Panc1 (cell line): ENCODE results near the gene OSBP2. TPM values are rescaled to one million over a fixed set of nuclear protein-coding genes. Genes with fewer than 3 reads are reported as not detected.

Experiments used
- ATAC-seq: fragments of 200-7000 bp; cut with Tn5 transposase; 2 replicates; pipeline ENCODE4 v1.9.1; 2020; ENCODE audit warnings: mild to moderate bottlenecking, moderate library complexity
- BruUV-seq: library from RNA; stranded (reverse); fragments of 400-500 nt; replicated peaks from 2 replicates; lab custom pipeline; 2021; lab: Mats Ljungman, UMichigan
- CTCF ChIA-PET: fragments of 300-600 bp; sonication (Branson Sonifier 250); formaldehyde crosslinking; loops from one replicate; lab custom pipeline; 2022; ENCODE audit warnings: antibody characterized with exemption; lab: Charles Lee
- POLR2A ChIA-PET: fragments of 300-600 bp; sonication (Branson Sonifier 250); formaldehyde crosslinking; loops from one replicate; lab custom pipeline; 2022; ENCODE audit warnings: antibody characterized with exemption; lab: Charles Lee
- DNase-seq: peaks from one replicate; pipeline ENCODE4 v3.0.0-alpha.2; 2010; ENCODE audit warnings: low read depth, low spot score
- H3K27ac ChIP-seq: 2 replicates; pipeline ENCODE4 v1.5.1; 2011; ENCODE audit warnings: mild to moderate bottlenecking, low read length, inconsistent platforms
- H3K27me3 ChIP-seq: fragments of 200-500 bp; sonication (Bioruptor generic); 2 replicates; pipeline ENCODE4 v1.6.0; 2014; ENCODE audit warnings: low read length, inconsistent platforms; ENCODE audit not compliant: control insufficient read depth, insufficient read depth
- H3K36me3 ChIP-seq: fragments of 200-500 bp; sonication (Bioruptor generic); 2 replicates; pipeline ENCODE4 v1.5.1; 2014; ENCODE audit warnings: inconsistent platforms, mild to moderate bottlenecking, low read length, moderate library complexity; ENCODE audit not compliant: control insufficient read depth, insufficient read depth
- H3K4me1 ChIP-seq: 2 replicates; pipeline ENCODE4 v1.5.1; 2011; ENCODE audit warnings: inconsistent platforms, mild to moderate bottlenecking, low read length, moderate library complexity; ENCODE audit not compliant: control insufficient read depth, insufficient read depth
- H3K4me3 ChIP-seq, 2 experiments: 2 replicates each; pipeline ENCODE4 v1.5.1; 2011 to 2012; ENCODE audit warnings: low read depth in 2 of 2, low read length in 2 of 2, mild to moderate bottlenecking in 2 of 2, inconsistent platforms in 1 of 2, moderate library complexity in 1 of 2
- H3K9me3 ChIP-seq: fragments of 200-500 bp; sonication (Bioruptor generic); 2 replicates; pipeline ENCODE4 v1.5.1; 2014; ENCODE audit warnings: low read depth, mild to moderate bottlenecking, inconsistent platforms, low read length, moderate library complexity; ENCODE audit not compliant: control insufficient read depth, insufficient read depth
- POLR2AphosphoS5 ChIP-seq: IDR thresholded peaks from 2 replicates; pipeline ENCODE4 v1.6.1; 2012; ENCODE audit warnings: mild to moderate bottlenecking, low read depth, low read length, moderate library complexity
- SIN3A ChIP-seq: IDR thresholded peaks from 2 replicates; pipeline ENCODE4 v1.6.1; 2012; ENCODE audit warnings: low read depth, mild to moderate bottlenecking, low read length, moderate library complexity, borderline replicate concordance; ENCODE audit not compliant: insufficient read depth
- TCF7L2 ChIP-seq: IDR thresholded peaks from 2 replicates; pipeline ENCODE4 v1.6.1; 2011; ENCODE audit warnings: mild to moderate bottlenecking, low read depth, low read length, inconsistent platforms
- in situ Hi-C: cut with HindIII; loops from 2 replicates; pipeline ENCODE4 v1.10.0; 2016; ENCODE audit warnings: low sequenced_read_pairs, low pct_unique_long_range_greater_than_20kb
- intact Hi-C: fragments of 100-400 bp; cut with micrococcal nuclease; formaldehyde crosslinking; loops from one replicate; pipeline ENCODE4 v1.10.0; 2022; ENCODE audit not compliant: unreplicated experiment
- total RNA-seq: library from RNA; stranded (reverse); gene quantifications from one replicate; pipeline ENCODE4 v1.2.1, GENCODE V29; 2021; ENCODE audit not compliant: unreplicated experiment
- TF ChIP-seq, protein P1 (sequence below), 2 experiments: IDR thresholded peaks; 2 replicates each; pipeline ENCODE4 v1.6.1; 2011 to 2012; ENCODE audit warnings: low read depth in 2 of 2, control low read depth in 1 of 2, low read length in 1 of 2, mild to moderate bottlenecking in 1 of 2, moderate library complexity in 1 of 2; ENCODE audit not compliant: insufficient read depth in 1 of 2
- TF ChIP-seq, protein P2 (sequence below): fragments of 450-650 bp; IDR thresholded peaks from 2 replicates; pipeline ENCODE4 v1.5.1; 2017; ENCODE audit warnings: mild to moderate bottlenecking

OSBP2 gene
- total RNA-seq, 1 experiment from 2014 or later = 4.7 TPM

DNA sequence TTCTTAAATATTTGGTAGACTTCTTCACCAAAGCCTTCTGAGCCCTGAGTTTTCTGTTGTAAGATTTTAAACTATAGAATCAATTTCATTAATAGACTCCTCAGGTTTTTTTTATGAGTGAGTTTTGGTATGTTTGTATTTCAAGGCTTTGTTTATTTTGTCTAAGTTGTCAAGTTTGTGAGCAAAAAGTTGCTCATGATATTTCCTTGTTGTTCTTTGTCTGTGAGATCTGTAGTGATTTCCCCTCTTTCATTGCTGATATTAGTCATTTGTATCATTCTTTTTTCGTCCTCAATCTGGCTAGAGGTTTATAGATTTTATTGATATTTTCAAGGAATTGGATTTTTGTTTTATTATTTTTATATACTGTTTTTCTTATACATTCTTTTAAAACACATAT lies 152.9 kb downstream of the OSBP2 start:
- BruUV-seq = no TSS peak

GRCh38 chr22:30855266-30855665 lies 160.6 kb downstream of the OSBP2 start:
- intact Hi-C loops (no loop called here), in situ Hi-C loops (no loop called here)
- BruUV-seq = no TSS peak
- no peak overlapping the region for H3K27ac ChIP-seq
- no peak for TF ChIP-seq TCF7L2
- no peak for TF ChIP-seq POLR2AphosphoS5
- TF ChIP-seq, protein P1, sequence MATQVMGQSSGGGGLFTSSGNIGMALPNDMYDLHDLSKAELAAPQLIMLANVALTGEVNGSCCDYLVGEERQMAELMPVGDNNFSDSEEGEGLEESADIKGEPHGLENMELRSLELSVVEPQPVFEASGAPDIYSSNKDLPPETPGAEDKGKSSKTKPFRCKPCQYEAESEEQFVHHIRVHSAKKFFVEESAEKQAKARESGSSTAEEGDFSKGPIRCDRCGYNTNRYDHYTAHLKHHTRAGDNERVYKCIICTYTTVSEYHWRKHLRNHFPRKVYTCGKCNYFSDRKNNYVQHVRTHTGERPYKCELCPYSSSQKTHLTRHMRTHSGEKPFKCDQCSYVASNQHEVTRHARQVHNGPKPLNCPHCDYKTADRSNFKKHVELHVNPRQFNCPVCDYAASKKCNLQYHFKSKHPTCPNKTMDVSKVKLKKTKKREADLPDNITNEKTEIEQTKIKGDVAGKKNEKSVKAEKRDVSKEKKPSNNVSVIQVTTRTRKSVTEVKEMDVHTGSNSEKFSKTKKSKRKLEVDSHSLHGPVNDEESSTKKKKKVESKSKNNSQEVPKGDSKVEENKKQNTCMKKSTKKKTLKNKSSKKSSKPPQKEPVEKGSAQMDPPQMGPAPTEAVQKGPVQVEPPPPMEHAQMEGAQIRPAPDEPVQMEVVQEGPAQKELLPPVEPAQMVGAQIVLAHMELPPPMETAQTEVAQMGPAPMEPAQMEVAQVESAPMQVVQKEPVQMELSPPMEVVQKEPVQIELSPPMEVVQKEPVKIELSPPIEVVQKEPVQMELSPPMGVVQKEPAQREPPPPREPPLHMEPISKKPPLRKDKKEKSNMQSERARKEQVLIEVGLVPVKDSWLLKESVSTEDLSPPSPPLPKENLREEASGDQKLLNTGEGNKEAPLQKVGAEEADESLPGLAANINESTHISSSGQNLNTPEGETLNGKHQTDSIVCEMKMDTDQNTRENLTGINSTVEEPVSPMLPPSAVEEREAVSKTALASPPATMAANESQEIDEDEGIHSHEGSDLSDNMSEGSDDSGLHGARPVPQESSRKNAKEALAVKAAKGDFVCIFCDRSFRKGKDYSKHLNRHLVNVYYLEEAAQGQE (IDR thresholded peaks at IDR 0.05; ENCODE audit: insufficient read depth in 1 of 2, low read depth in 2 of 2, low read length in 1 of 2) = no peak
- no peak for TF ChIP-seq SIN3A
- TF ChIP-seq, protein P2, sequence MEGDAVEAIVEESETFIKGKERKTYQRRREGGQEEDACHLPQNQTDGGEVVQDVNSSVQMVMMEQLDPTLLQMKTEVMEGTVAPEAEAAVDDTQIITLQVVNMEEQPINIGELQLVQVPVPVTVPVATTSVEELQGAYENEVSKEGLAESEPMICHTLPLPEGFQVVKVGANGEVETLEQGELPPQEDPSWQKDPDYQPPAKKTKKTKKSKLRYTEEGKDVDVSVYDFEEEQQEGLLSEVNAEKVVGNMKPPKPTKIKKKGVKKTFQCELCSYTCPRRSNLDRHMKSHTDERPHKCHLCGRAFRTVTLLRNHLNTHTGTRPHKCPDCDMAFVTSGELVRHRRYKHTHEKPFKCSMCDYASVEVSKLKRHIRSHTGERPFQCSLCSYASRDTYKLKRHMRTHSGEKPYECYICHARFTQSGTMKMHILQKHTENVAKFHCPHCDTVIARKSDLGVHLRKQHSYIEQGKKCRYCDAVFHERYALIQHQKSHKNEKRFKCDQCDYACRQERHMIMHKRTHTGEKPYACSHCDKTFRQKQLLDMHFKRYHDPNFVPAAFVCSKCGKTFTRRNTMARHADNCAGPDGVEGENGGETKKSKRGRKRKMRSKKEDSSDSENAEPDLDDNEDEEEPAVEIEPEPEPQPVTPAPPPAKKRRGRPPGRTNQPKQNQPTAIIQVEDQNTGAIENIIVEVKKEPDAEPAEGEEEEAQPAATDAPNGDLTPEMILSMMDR = no peak
- H3K4me1 ChIP-seq = no peaks in the 10 kb centered on the region
- H3K4me3 ChIP-seq = no peak overlapping the region
- no peaks in the 10 kb centered on the region for H3K36me3 ChIP-seq
- CTCF ChIA-PET = no interaction called here
- no peaks in the 10 kb centered on the region for H3K9me3 ChIP-seq
- POLR2A ChIA-PET = no interaction called here
- ATAC-seq (no peak), DNase-seq (no peak)
- no peaks in the 10 kb centered on the region for H3K27me3 ChIP-seq

More for the DNA sequence above, 152.9 kb downstream of the OSBP2 start:
- Histone ChIP-seq H3K27me3 (no peaks in the 10 kb centered on the region), H3K36me3 (no peaks in the 10 kb centered on the region), H3K4me1 (no peaks in the 10 kb centered on the region), H3K4me3 (no peak overlapping the region), H3K27ac (no peak overlapping the region), H3K9me3 (no peaks in the 10 kb centered on the region)
- DNase-seq = no peak
- in situ Hi-C loops = no loop called here
- no peak for TF ChIP-seq TCF7L2
- TF ChIP-seq, protein P1 (IDR thresholded peaks at IDR 0.05; ENCODE audit: insufficient read depth in 1 of 2, low read depth in 2 of 2, low read length in 1 of 2) = no peak
- intact Hi-C loops = no loop called here
- ATAC-seq = no peak
- POLR2A ChIA-PET = no interaction called here
- CTCF ChIA-PET = no interaction called here
